Duodenal mucosa (tissue), 2 donors: ENCODE measurements around the gene AGPAT2.

Experiments used
- H3K27ac ChIP-seq: one replicate; pipeline ENCODE4 v1.7.0; 2013; ENCODE audit warnings: low read depth, low read length
- H3K27me3 ChIP-seq, 2 donors: one replicate each; pipeline ENCODE4 v1.7.0; 2013; ENCODE audit warnings: low read length in 2 of 2, control low read depth in 1 of 2; ENCODE audit not compliant: insufficient read depth in 2 of 2, control insufficient read depth in 1 of 2
- H3K36me3 ChIP-seq, 2 donors: one replicate each; pipeline ENCODE4 v1.7.0; 2013; ENCODE audit warnings: low read length in 2 of 2, control low read depth in 1 of 2; ENCODE audit not compliant: insufficient read depth in 2 of 2, control insufficient read depth in 1 of 2
- H3K4me1 ChIP-seq, 2 donors: one replicate each; pipeline ENCODE4 v1.7.0; 2013; ENCODE audit warnings: low read length in 2 of 2, control low read depth in 1 of 2; ENCODE audit not compliant: insufficient read depth in 2 of 2, control insufficient read depth in 1 of 2
- H3K4me3 ChIP-seq, 2 donors: one replicate each; pipeline ENCODE4 v1.7.0; 2013; ENCODE audit warnings: low read length in 2 of 2, low read depth in 1 of 2
- H3K9ac ChIP-seq, 2 donors: one replicate each; pipeline ENCODE4 v1.7.0; 2013; ENCODE audit warnings: low read length in 2 of 2, low read depth in 1 of 2
- H3K9me3 ChIP-seq, 2 donors: one replicate each; pipeline ENCODE4 v1.7.0; 2013; ENCODE audit warnings: low read length in 2 of 2, control low read depth in 1 of 2; ENCODE audit not compliant: control insufficient read depth in 1 of 2

Gene AGPAT2

GRCh38 chr9:136681945-136682699, 5.1 kb downstream of the AGPAT2 start:
- H3K4me1 ChIP-seq, result peaks cover 14 to 27% of the 10 kb centered on the region in 2 donors
- H3K27ac ChIP-seq, result no peak overlapping the region
- H3K4me3 ChIP-seq, result no peak overlapping the region
- H3K9me3 ChIP-seq, result no peaks in the 10 kb centered on the region
- H3K27me3 ChIP-seq, result no peaks in the 10 kb centered on the region
- H3K36me3 ChIP-seq, result peaks cover 0 to 7% of the 10 kb centered on the region in 2 donors
- no peak overlapping the region for H3K9ac ChIP-seq

GRCh38 chr9:136681029-136681428, 6.2 kb downstream of the AGPAT2 start:
- Histone ChIP-seq H3K4me1 (peaks cover 19 to 30% of the 10 kb centered on the region in 2 donors), H3K36me3 (peaks cover 6 to 16% of the 10 kb centered on the region in 2 donors), H3K9me3 (no peaks in the 10 kb centered on the region)

GRCh38 chr9:136679431-136679941, 7.8 kb downstream of the AGPAT2 start:
- Histone ChIP-seq H3K9me3 (no peaks in the 10 kb centered on the region), H3K9ac (peak overlapping the region in 1 of 2 donors; percentile 39), H3K27me3 (no peaks in the 10 kb centered on the region), H3K36me3 (peaks cover 12 to 16% of the 10 kb centered on the region in 2 donors), H3K27ac (no peak overlapping the region), H3K4me1 (peaks cover 27 to 28% of the 10 kb centered on the region in 2 donors), H3K4me3 (no peak overlapping the region)

More at GRCh38 chr9:136681029-136681428, 6.2 kb downstream of the AGPAT2 start:
- H3K4me3 ChIP-seq, result no peak overlapping the region
- H3K9ac ChIP-seq, result no peak overlapping the region
- no peak overlapping the region for H3K27ac ChIP-seq
- H3K27me3 ChIP-seq, result no peaks in the 10 kb centered on the region

GRCh38 chr9:136678624-136679023, 8.6 kb downstream of the AGPAT2 start:
- peaks cover 20% of the 10 kb centered on the region in 2 donors for H3K36me3 ChIP-seq
- H3K4me3 ChIP-seq, result no peak overlapping the region
- no peaks in the 10 kb centered on the region for H3K27me3 ChIP-seq
- no peak overlapping the region for H3K27ac ChIP-seq
- H3K4me1 ChIP-seq, result peaks cover 28 to 29% of the 10 kb centered on the region in 2 donors
- H3K9me3 ChIP-seq, result no peaks in the 10 kb centered on the region
- no peak overlapping the region for H3K9ac ChIP-seq

- no peak overlapping the region for H3K27ac ChIP-seq
- no peaks in the 10 kb centered on the region for H3K9me3 ChIP-seq
- no peak overlapping the region for H3K4me3 ChIP-seq
- no peak overlapping the region for H3K9ac ChIP-seq
- H3K27me3 ChIP-seq, result no peaks in the 10 kb centered on the region
- H3K4me1 ChIP-seq, result peaks cover 28 to 29% of the 10 kb centered on the region in 2 donors
- H3K36me3 ChIP-seq, result peaks cover 20 to 26% of the 10 kb centered on the region in 2 donors
These were observed 9.2 kb downstream of the AGPAT2 start for GRCh38 chr9:136678034-136678433.

GRCh38 chr9:136676920-136677686, 10.2 kb downstream of the AGPAT2 start:
- Histone ChIP-seq H3K4me1 (peaks cover 29 to 32% of the 10 kb centered on the region in 2 donors), H3K27ac (no peak overlapping the region), H3K36me3 (peaks cover 20 to 27% of the 10 kb centered on the region in 2 donors), H3K9ac (no peak overlapping the region), H3K27me3 (no peaks in the 10 kb centered on the region), H3K9me3 (no peaks in the 10 kb centered on the region), H3K4me3 (no peak overlapping the region)

GRCh38 chr9:136676297-136676794, 10.9 kb downstream of the AGPAT2 start:
- no peak overlapping the region for H3K27ac ChIP-seq
- no peaks in the 10 kb centered on the region for H3K9me3 ChIP-seq
- peak overlapping the region; percentile 25 to 38 for H3K9ac ChIP-seq
- H3K36me3 ChIP-seq, result peaks cover 20 to 27% of the 10 kb centered on the region in 2 donors
- H3K4me1 ChIP-seq, result peaks cover 29 to 35% of the 10 kb centered on the region in 2 donors
- peak overlapping the region; percentile 8 to 10 for H3K4me3 ChIP-seq
- no peaks in the 10 kb centered on the region for H3K27me3 ChIP-seq

GRCh38 chr9:136675477-136676296, 11.6 kb downstream of the AGPAT2 start:
- Histone ChIP-seq H3K27me3 (peaks cover 0 to under 1% of the 10 kb centered on the region in 2 donors), H3K36me3 (peaks cover 20 to 27% of the 10 kb centered on the region in 2 donors), H3K27ac (peak overlapping the region; percentile 10), H3K4me3 (peak overlapping the region; percentile 8 to 10), H3K9me3 (no peaks in the 10 kb centered on the region), H3K4me1 (peaks cover 29 to 35% of the 10 kb centered on the region in 2 donors), H3K9ac (peak overlapping the region; percentile 25 to 38)

GRCh38 chr9:136674786-136675349, 12.4 kb downstream of the AGPAT2 start:
- peaks cover 5 to 9% of the 10 kb centered on the region in 2 donors for H3K27me3 ChIP-seq
- peaks cover 20 to 27% of the 10 kb centered on the region in 2 donors for H3K36me3 ChIP-seq
- no peak overlapping the region for H3K9ac ChIP-seq
- no peak overlapping the region for H3K27ac ChIP-seq
- peaks cover 29 to 39% of the 10 kb centered on the region in 2 donors for H3K4me1 ChIP-seq
- H3K9me3 ChIP-seq, result no peaks in the 10 kb centered on the region
- no peak overlapping the region for H3K4me3 ChIP-seq
